Measurements from ENCODE around the gene MAML3. TPM values are rescaled to one million over a fixed set of nuclear protein-coding genes. Genes with fewer than 3 reads are reported as not detected.

Gene MAML3
- total and polyA plus RNA-seq, 2 experiments from 2014 or later = 4.1 to 11.2 TPM

DNA sequence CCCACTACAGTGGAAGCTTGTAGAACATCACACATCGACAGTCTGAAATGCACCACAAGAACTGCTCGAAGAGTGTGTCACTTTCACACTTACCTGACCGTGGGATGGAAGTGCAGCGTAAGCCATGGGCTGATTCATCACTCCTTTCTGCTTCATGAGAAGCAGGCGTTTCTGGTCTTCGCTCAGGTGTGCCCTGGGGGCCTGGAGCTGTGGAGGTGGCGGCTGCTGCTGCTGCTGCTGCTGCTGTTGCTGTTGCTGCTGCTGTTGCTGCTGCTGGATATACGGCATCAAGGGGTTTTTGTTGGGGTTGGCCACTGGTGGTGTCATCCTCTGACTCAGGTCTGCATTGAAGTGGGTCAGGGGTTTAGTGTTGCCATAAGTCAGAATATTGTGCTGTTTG, 264.7 kb downstream of the MAML3 start:
- Histone ChIP-seq H3K79me2 (peaks cover 5% of the 10 kb centered on the region), H4K20me1 (ENCODE audit: insufficient read depth, poor library complexity, severe bottlenecking) (no peaks in the 10 kb centered on the region), H3K9me3 (ENCODE audit: low read depth) (no peaks in the 10 kb centered on the region), H3K4me1 (ENCODE audit: insufficient read depth) (peaks cover 14% of the 10 kb centered on the region), H3K4me2 (no peak overlapping the region), H3K36me3 (replicated peaks; ENCODE audit: insufficient read depth, low read depth) (no peaks in the 10 kb centered on the region), H3K4me3 (no peak overlapping the region), H3K9me2 (replicated peaks; ENCODE audit: insufficient read depth) (no peaks in the 10 kb centered on the region), H3K27me3 (no peaks in the 10 kb centered on the region), H2AFZ (no peak overlapping the region), H3K27ac (no peak overlapping the region)
- DNase-seq (ENCODE audit: low spot score) = no peak
- TF ChIP-seq, protein P1, sequence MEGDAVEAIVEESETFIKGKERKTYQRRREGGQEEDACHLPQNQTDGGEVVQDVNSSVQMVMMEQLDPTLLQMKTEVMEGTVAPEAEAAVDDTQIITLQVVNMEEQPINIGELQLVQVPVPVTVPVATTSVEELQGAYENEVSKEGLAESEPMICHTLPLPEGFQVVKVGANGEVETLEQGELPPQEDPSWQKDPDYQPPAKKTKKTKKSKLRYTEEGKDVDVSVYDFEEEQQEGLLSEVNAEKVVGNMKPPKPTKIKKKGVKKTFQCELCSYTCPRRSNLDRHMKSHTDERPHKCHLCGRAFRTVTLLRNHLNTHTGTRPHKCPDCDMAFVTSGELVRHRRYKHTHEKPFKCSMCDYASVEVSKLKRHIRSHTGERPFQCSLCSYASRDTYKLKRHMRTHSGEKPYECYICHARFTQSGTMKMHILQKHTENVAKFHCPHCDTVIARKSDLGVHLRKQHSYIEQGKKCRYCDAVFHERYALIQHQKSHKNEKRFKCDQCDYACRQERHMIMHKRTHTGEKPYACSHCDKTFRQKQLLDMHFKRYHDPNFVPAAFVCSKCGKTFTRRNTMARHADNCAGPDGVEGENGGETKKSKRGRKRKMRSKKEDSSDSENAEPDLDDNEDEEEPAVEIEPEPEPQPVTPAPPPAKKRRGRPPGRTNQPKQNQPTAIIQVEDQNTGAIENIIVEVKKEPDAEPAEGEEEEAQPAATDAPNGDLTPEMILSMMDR (IDR thresholded peaks at IDR 0.05; ENCODE audit: poor library complexity) = no peak
- TF ChIP-seq EZH2phosphoT487 (IDR thresholded peaks at IDR 0.05; ENCODE audit: low read depth, severe bottlenecking, unreplicated experiment) (no peak), EZH2 (IDR thresholded peaks at IDR 0.05; ENCODE audit: borderline replicate concordance) (no peak)
- 81% methylated on average over 8 of the region's 8 CpGs for WGBS (ENCODE audit: low lambda C conversion rate, missing lambda C conversion rate)

DNA sequence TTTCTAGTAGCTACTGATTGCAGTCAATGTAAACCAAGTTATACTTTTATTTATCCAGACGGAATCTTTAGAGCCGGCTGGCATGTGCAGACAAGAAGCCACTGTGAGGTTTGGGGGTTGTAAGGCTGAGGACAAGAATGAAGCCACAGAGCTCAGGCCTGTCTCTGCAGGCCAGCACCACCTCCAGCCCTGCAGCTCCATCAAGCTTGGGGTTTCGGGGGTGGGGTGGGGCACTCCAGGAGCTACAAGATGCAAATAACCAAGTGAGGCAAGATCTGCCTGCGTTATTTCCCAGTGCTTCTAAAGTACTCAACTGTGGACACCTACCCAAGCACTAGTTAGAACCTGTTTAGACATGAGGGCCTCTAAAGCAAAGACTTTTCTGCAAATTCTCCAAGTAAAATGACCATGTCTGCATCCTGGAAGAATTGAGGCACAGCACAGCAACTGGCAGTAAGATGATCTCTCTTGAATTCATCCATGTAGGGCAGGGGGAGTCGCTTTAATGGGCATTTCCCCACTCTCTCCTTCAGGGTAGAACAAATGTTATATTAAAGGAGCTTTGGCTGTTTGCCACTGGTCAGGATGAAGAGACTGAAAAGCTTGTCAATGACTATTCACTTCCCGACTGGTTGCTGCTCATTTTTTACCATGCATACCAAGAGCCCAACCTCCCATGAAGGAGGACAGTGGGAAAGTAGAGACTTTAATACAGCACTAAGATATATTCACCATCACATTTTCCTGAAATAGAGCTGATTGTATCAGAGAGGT, 265.8 kb downstream of the MAML3 start:
- H2AFZ ChIP-seq = no peak overlapping the region
- DNase-seq (ENCODE audit: low spot score) = no peak
- no peak overlapping the region for H3K27ac ChIP-seq
- WGBS (ENCODE audit: low lambda C conversion rate, missing lambda C conversion rate) = 68% methylated on average over 6 of the region's 6 CpGs
- peaks cover 5% of the 10 kb centered on the region for H3K79me2 ChIP-seq
- peak overlapping the region; percentile 20 for H3K4me2 ChIP-seq
- peaks cover 14% of the 10 kb centered on the region for H3K4me1 ChIP-seq (ENCODE audit: insufficient read depth)
- H3K9me3 ChIP-seq (ENCODE audit: low read depth) = no peaks in the 10 kb centered on the region
- no peaks in the 10 kb centered on the region for H4K20me1 ChIP-seq (ENCODE audit: insufficient read depth, poor library complexity, severe bottlenecking)
- no peaks in the 10 kb centered on the region for H3K9me2 ChIP-seq (replicated peaks; ENCODE audit: insufficient read depth)
- H3K27me3 ChIP-seq = no peaks in the 10 kb centered on the region
- H3K4me3 ChIP-seq = no peak overlapping the region
- TF ChIP-seq EZH2phosphoT487 (IDR thresholded peaks at IDR 0.05; ENCODE audit: low read depth, severe bottlenecking, unreplicated experiment) (no peak), EZH2 (IDR thresholded peaks at IDR 0.05; ENCODE audit: borderline replicate concordance) (no peak)
- TF ChIP-seq, protein P1 (IDR thresholded peaks at IDR 0.05; ENCODE audit: poor library complexity) = no peak
- H3K36me3 ChIP-seq (replicated peaks; ENCODE audit: insufficient read depth, low read depth) = no peaks in the 10 kb centered on the region

DNA sequence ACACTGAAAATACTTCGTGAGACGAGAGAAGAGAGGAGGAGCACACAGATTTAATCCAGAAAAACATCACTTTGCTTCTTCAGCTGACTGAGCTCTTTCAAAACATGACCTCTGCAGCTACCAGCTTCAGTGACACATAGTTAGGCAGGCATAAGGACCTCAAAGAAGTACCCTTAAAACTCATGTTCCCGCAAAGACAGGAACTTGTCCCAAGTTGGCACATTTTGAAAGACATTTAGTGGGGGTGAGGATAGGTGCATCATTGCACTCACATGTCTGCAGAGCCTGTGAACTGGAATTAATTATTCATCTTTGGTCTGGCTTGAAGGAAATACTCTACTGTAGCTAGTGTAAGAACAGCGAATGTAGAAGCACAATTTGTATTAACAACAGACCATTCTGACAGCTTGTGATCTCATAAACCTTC, 266.6 kb downstream of the MAML3 start:
- no peaks in the 10 kb centered on the region for H3K27me3 ChIP-seq
- no peak overlapping the region for H2AFZ ChIP-seq
- H3K9me2 ChIP-seq (replicated peaks; ENCODE audit: insufficient read depth) = no peaks in the 10 kb centered on the region
- no peaks in the 10 kb centered on the region for H3K9me3 ChIP-seq (ENCODE audit: low read depth)
- DNase-seq (ENCODE audit: low spot score) = no peak
- 57% methylated on average over 4 of the region's 4 CpGs for WGBS (ENCODE audit: low lambda C conversion rate, missing lambda C conversion rate)
- no peak overlapping the region for H3K4me3 ChIP-seq
- peak overlapping the region; percentile 20 for H3K4me2 ChIP-seq
- TF ChIP-seq, protein P1 (IDR thresholded peaks at IDR 0.05; ENCODE audit: poor library complexity) = no peak
- TF ChIP-seq EZH2 (IDR thresholded peaks at IDR 0.05; ENCODE audit: borderline replicate concordance) (no peak), EZH2phosphoT487 (IDR thresholded peaks at IDR 0.05; ENCODE audit: low read depth, severe bottlenecking, unreplicated experiment) (no peak)
- peaks cover 5% of the 10 kb centered on the region for H3K79me2 ChIP-seq
- no peaks in the 10 kb centered on the region for H3K36me3 ChIP-seq (replicated peaks; ENCODE audit: insufficient read depth, low read depth)
- H3K27ac ChIP-seq = peak overlapping the region; percentile 16
- H3K4me1 ChIP-seq (ENCODE audit: insufficient read depth) = peaks cover 14% of the 10 kb centered on the region
- H4K20me1 ChIP-seq (ENCODE audit: insufficient read depth, poor library complexity, severe bottlenecking) = no peaks in the 10 kb centered on the region

All from hepatocyte (in vitro differentiated cells).